BE2C (cell line): ENCODE results near the gene PLEKHG1.

Experiments used
- DNase-seq: peaks from one replicate; pipeline ENCODE4 v3.0.0-alpha.2; 2020
- H3K27me3 ChIP-seq: fragments of 250-450 bp; sonication (Bioruptor Pico); 2 replicates; pipeline ENCODE4 v1.5.1; 2020; ENCODE audit warnings: mild to moderate bottlenecking
- H3K36me3 ChIP-seq: fragments of 250-450 bp; sonication (Bioruptor Pico); 2 replicates; pipeline ENCODE4 v1.5.1; 2020; ENCODE audit warnings: mild to moderate bottlenecking
- H3K4me1 ChIP-seq: fragments of 250-450 bp; sonication (Bioruptor Pico); 2 replicates; pipeline ENCODE4 v1.5.1; 2020
- H3K4me3 ChIP-seq: 2 replicates; pipeline ENCODE4 v1.5.1; 2011; ENCODE audit warnings: low read depth, low read length
- H3K9me3 ChIP-seq: fragments of 250-450 bp; sonication (Bioruptor Pico); 2 replicates; pipeline ENCODE4 v1.5.1; 2020
- CTCF ChIP-seq: IDR thresholded peaks from 2 replicates; pipeline ENCODE4 v1.5.1; 2012; ENCODE audit warnings: mild to moderate bottlenecking, low read depth, low read length

PLEKHG1 gene

GRCh38 chr6:150622941-150623874 is 23.5 kb downstream of the PLEKHG1 start:
- H3K9me3 ChIP-seq, result no peaks in the 10 kb centered on the region; the same call in 1 of the 2 replicates
- H3K27me3 ChIP-seq, result no peaks in the 10 kb centered on the region
- DNase-seq, result no peak
- H3K36me3 ChIP-seq, result no peaks in the 10 kb centered on the region
- no peaks in the 10 kb centered on the region for H3K4me1 ChIP-seq
- TF ChIP-seq CTCF, result no peak
- no peak overlapping the region for H3K4me3 ChIP-seq

GRCh38 chr6:150624191-150624590 is 24.5 kb downstream of the PLEKHG1 start:
- H3K9me3 ChIP-seq, result no peaks in the 10 kb centered on the region; the same call in 1 of the 2 replicates
- DNase-seq, result no peak
- no peaks in the 10 kb centered on the region for H3K27me3 ChIP-seq
- H3K4me3 ChIP-seq, result no peak overlapping the region
- H3K36me3 ChIP-seq, result no peaks in the 10 kb centered on the region
- no peak for TF ChIP-seq CTCF
- H3K4me1 ChIP-seq, result no peaks in the 10 kb centered on the region

GRCh38 chr6:150625927-150626326 is 26.2 kb downstream of the PLEKHG1 start:
- no peaks in the 10 kb centered on the region for H3K4me1 ChIP-seq
- no peak for DNase-seq
- no peaks in the 10 kb centered on the region; the same call in 1 of the 2 replicates for H3K9me3 ChIP-seq

GRCh38 chr6:150627154-150627553 is 27.5 kb downstream of the PLEKHG1 start:
- Histone ChIP-seq H3K4me1 (no peaks in the 10 kb centered on the region), H3K36me3 (no peaks in the 10 kb centered on the region), H3K4me3 (no peak overlapping the region), H3K9me3 (no peaks in the 10 kb centered on the region; the same call in 1 of the 2 replicates), H3K27me3 (no peaks in the 10 kb centered on the region)
- DNase-seq, result no peak
- no peak for TF ChIP-seq CTCF

More at GRCh38 chr6:150625927-150626326, 26.2 kb downstream of the PLEKHG1 start:
- H3K36me3 ChIP-seq, result no peaks in the 10 kb centered on the region
- TF ChIP-seq CTCF, result no peak
- no peaks in the 10 kb centered on the region for H3K27me3 ChIP-seq
- H3K4me3 ChIP-seq, result no peak overlapping the region

GRCh38 chr6:150627585-150628025 is 27.9 kb downstream of the PLEKHG1 start:
- Histone ChIP-seq H3K4me3 (no peak overlapping the region), H3K36me3 (no peaks in the 10 kb centered on the region), H3K27me3 (peaks cover 2% of the 10 kb centered on the region; the same call in 1 of the 2 replicates), H3K4me1 (no peaks in the 10 kb centered on the region), H3K9me3 (no peaks in the 10 kb centered on the region; the same call in 1 of the 2 replicates)
- no peak for DNase-seq
- TF ChIP-seq CTCF, result no peak

- Histone ChIP-seq H3K9me3 (no peaks in the 10 kb centered on the region; the same call in 1 of the 2 replicates), H3K36me3 (no peaks in the 10 kb centered on the region), H3K4me3 (no peak overlapping the region), H3K4me1 (no peaks in the 10 kb centered on the region), H3K27me3 (peaks cover 6% of the 10 kb centered on the region; the same call in 1 of the 2 replicates)
- DNase-seq, result no peak
- TF ChIP-seq CTCF, result no peak
Measured at GRCh38 chr6:150628908-150629307, 29.2 kb downstream of the PLEKHG1 start.
